ENCODE results near the gene DHFR2.

- TF ChIP-seq ZFP3 (CRISPR knock-in tag; IDR thresholded peaks at IDR 0.05) (no peak), ZFP30 (CRISPR knock-in tag; IDR thresholded peaks at IDR 0.05) (no peak), PPARA (CRISPR knock-in tag; IDR thresholded peaks at IDR 0.05; ENCODE audit: borderline replicate concordance) (no peak)
- TF ChIP-seq, protein P1, sequence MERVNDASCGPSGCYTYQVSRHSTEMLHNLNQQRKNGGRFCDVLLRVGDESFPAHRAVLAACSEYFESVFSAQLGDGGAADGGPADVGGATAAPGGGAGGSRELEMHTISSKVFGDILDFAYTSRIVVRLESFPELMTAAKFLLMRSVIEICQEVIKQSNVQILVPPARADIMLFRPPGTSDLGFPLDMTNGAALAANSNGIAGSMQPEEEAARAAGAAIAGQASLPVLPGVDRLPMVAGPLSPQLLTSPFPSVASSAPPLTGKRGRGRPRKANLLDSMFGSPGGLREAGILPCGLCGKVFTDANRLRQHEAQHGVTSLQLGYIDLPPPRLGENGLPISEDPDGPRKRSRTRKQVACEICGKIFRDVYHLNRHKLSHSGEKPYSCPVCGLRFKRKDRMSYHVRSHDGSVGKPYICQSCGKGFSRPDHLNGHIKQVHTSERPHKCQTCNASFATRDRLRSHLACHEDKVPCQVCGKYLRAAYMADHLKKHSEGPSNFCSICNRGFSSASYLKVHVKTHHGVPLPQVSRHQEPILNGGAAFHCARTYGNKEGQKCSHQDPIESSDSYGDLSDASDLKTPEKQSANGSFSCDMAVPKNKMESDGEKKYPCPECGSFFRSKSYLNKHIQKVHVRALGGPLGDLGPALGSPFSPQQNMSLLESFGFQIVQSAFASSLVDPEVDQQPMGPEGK (CRISPR knock-in tag; IDR thresholded peaks at IDR 0.05; ENCODE audit: borderline replicate concordance), result no peak
- TF ChIP-seq, protein P2, sequence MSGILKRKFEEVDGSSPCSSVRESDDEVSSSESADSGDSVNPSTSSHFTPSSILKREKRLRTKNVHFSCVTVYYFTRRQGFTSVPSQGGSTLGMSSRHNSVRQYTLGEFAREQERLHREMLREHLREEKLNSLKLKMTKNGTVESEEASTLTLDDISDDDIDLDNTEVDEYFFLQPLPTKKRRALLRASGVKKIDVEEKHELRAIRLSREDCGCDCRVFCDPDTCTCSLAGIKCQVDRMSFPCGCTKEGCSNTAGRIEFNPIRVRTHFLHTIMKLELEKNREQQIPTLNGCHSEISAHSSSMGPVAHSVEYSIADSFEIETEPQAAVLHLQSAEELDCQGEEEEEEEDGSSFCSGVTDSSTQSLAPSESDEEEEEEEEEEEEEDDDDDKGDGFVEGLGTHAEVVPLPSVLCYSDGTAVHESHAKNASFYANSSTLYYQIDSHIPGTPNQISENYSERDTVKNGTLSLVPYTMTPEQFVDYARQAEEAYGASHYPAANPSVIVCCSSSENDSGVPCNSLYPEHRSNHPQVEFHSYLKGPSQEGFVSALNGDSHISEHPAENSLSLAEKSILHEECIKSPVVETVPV (CRISPR knock-in tag; IDR thresholded peaks at IDR 0.05), result no peak
Measured at GRCh38 chr3:94008253-94008652, 54.5 kb downstream of the DHFR2 start.
